T-helper 1 cell (primary cell): ENCODE measurements around the gene OR6C2.
"Not testable (repeated sequence)": the region's sequence is repeated elsewhere in the genome, so short reads cannot be mapped to it uniquely, and the experiment has no call there.

ENCODE experiments used
- DNase-seq, 5 donors: peaks; one replicate each; pipeline ENCODE4 v3.0.0-alpha.2; 2012 to 2020

OR6C2 gene

DNA sequence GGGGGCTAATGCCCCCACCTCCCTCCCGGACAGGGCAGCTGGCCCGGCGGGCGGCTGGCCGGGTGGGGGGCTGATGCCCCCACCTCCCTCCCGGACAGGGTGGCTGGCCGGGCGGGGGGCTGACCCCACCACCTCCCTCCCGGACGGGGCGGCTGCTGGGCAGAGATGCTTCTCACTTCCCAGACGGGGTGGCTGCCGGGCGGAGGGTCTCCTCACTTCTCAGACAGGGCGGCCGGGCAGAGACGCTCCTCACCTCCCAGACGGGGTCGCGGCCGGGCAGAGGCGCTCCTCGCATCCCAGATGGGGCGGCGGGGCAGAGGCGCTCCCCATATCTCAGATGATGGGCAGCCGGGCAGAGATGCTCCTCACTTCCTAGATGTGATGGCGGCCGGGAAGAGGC lies 35.3 kb downstream of the OR6C2 start:
- DNase-seq: not testable (repeated sequence)

DNA sequence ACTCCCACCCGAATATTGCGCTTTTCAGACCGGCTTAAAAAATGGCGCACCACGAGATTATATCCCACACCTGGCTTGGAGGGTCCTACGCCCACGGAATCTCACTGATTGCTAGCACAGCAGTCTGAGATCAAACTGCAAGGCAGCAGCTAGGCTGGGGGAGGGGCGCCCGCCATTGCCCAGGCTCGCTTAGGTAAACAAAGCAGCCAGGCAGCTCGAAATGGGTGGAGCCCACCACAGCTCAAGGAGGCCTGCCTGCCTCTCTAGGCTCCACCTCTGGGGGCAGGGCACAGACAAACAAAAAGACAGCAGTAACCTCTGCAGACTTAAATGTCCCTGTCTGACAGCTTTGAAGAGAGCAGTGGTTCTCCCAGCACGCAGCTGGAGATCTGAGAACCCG lies 40.4 kb downstream of the OR6C2 start:
- DNase-seq: not testable (repeated sequence)

DNA sequence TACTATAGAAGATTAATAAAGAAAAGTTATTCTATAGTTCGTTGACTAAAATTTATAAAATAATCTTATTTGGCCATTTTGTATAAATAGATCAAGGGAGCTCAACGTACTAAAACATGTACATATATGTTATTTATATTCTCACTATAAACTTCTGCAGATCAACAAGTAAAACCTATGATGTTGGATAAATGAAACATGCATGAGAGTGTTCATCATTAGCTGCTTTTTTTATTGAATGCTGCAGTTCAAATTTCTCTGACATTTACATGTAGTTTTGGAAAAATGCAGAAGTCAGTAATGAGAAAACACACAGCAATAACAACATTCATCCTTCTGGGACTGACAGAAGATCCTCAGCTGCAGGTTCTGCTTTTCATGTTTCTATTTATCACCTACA lies 48.2 kb downstream of the OR6C2 start, which contains the start of gene OR6C68:
Gene OR6C68, plus strand, starts transcription at position 301 of the 400 bp plus-strand sequence. Its CDS starts 0 bp downstream, at position 301.
- no peak for DNase-seq

DNA sequence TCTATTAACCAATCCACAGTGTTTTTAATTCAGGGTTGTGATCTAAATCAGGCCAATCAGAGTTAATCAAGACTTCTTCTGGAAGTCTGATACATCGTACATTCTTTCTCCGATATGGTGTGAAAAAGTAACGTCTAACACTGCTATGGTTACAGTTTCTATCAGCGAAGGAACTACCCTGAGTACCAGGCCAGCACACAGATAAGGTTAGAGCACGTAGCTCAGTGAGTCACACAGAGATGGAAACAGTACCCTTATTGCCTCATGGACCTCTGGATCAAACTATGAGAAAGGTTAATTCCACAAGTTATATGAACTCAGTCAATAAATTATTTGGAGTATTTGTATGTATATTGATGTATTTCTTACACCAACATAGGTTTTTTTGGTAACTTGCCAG lies 51.6 kb downstream of the OR6C2 start:
- no peak for DNase-seq

DNA sequence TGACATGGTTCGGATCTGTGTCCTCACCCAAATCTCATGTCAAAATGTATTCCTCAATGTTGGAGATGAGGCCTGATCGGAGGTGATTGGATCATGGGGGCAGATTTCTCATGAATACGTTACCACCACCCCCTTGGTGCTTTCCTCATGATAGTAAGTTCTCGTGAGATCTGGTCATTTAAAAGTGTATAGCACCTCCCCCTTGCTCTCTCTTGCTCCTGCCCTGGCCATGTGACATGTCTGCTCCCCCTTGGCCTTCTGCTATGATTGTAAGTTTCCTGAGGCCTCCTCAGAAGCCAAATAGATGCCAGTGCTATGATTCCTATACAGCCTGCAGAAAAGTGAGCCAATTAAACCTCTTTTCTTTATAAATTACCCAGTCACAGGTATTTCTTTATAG lies 55.4 kb downstream of the OR6C2 start:
- no peak for DNase-seq

DNA sequence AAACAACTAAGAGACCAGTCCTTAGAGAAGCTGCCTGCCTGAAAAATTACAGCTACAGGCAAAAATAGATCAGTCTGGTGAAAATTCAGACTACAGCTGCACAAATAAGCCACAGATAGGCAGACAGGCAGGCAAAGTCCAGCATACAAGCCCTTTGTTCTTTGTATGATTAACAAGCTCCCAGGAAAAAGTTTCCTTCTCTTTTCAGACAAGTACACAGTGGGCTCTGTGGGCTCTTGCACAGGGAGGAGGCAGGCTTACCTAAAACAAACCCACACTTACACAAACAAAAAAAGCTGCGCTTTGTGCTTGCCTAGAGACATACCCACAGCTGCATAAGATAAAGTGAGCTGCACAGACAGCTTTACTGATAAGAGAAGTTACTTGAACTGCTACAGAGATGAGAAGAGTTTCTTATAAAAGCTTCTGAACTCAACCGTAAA lies 56.0 kb downstream of the OR6C2 start:
- DNase-seq: no peak

DNA sequence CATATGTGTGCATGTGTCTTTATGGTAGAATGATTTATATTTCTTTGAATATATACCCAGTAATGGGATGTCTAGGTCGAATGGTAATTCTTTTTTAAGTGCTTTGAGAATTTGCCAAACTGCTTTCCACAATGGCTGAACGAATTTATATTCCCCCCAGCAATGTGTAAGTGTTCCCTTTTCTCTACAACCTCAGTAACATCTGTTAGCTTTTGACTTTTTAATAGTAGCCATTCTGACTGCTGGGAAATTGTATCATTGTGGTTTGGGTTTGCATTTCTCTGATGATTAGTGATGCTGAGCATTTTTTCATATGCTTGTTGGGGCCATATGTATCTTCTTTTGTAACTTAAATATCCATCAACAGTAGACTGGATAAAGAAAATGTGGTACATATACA lies 57.7 kb downstream of the OR6C2 start:
- no peak for DNase-seq
